Activated effector memory CD4-positive, alpha-beta T cell treated with anti-CD3 and anti-CD28 coated beads, Interleukin-2, amount 50 U/mL, for 16 hours (primary cell): ENCODE results near the gene GIMAP8.
A peak's percentile ranks its signal among the peaks of the same experiment; 100 is the strongest.
"Not testable (repeated sequence)": the region's sequence is repeated elsewhere in the genome, so short reads cannot be mapped to it uniquely, and the experiment has no call there.

Experiments used
- DNase-seq: peaks from one replicate; pipeline ENCODE4 v3.0.0-alpha.2; 2020

GIMAP8 gene

GRCh38 chr7:150519310-150519709 lies 68.9 kb downstream of the GIMAP8 start:
- no peak for DNase-seq

GRCh38 chr7:150520145-150520544 lies 69.7 kb downstream of the GIMAP8 start:
- peak; percentile 71 for DNase-seq

GRCh38 chr7:150522931-150523330 lies 72.5 kb downstream of the GIMAP8 start:
- DNase-seq = not testable (repeated sequence)

GRCh38 chr7:150524018-150524417 lies 73.6 kb downstream of the GIMAP8 start:
- no peak for DNase-seq
